Activated CD8-positive, alpha-beta memory T cell treated with anti-CD3 and anti-CD28 coated beads, Interleukin-2, amount 50 U/mL, for 1 hour (primary cell): ENCODE data around the gene C22orf39.

Experiments
- DNase-seq: peaks from one replicate; pipeline ENCODE4 v3.0.0-alpha.2; 2020; ENCODE audit errors: extremely low read depth

The C22orf39 gene

DNA sequence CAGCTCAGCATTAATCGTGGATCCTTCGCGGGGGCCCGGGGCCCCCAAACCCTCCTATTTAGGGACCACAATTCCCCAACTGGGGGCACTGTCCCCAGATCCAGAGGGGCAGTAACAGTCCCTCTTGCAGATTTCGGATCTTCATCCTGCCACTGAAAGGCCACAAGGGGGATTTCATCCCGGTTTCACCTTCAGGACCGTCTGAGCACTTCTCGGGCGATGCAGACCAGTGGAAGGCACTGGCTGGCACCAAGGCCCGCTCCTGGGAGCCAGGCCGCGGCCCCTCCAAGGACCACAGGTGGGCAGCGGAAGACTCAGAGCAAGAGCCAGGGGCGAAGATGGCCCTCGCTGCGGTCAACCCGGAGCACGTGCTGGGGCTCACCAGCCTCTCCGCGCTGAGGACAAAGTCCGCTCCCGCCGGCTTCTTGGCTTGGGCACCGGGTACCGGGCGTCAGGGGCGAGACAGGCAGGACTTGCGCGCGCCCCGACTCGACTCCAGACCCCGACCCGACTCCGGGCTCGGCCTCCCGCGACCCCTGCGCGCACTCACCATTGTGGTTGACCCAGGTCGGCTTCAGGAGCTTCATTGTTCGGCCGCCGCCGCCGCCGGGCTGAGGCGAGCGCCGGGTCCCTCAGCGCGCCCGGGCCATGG lies 16.5 kb downstream of the C22orf39 start:
- DNase-seq = no peak

- no peak for DNase-seq
Observed at GRCh38 chr22:19429950-19430889, 17.3 kb downstream of the C22orf39 start.

DNA sequence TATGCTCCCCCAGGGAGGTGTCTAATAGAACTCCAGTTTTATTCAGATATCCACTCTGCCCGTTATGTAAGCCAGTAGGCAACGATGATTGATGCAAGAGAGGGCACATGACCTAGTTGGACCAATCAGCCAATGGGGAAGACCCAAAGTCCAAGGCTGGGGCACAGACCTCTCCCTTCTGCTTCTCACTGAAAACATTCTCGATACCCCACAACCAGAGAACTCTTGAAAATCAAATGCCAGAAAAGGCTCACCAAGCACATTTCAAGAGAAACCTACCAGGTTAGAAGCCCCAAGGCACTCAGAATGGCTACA lies 23.4 kb downstream of the C22orf39 start:
- no peak for DNase-seq

DNA sequence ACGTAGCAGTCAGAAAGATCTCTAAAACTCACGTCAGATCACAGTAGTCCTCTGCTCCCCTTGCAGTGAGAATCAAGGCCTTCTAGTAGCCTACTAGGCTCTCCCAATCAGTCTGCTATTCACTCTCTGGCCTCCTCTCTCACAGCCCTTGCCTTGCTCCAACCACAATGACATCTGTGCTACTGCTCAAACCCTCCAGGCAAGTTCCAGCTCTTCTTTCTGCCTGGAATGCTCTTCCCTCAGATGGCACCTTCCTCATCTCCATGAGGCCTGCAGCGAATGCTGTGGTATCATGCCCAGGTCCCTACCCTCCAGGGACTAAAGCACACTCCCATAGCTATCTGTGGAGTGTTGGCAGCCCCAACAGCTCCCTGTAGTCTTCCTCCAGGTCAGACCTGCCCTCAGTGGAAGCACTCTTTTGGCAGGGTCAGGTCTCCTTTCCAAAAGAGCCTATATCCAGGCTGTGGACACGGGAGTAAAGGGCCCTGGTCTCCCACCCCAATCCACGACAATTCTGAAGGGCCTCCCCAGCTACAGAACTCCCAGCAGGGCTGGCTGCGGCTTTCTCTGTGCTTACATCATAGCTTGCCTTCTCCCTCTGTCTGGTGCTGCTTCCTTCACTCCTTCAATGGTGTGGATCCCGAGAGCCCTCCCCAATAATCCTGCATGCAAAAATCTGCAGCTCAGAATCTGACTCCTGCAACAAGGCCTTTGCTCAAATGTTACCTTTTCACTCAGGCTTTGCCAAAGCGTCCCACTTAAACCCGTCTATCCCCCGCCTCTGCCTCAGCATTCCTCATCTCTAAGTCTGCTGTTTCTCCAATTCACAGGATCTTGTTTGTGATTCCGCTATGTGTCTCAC lies 24.8 kb downstream of the C22orf39 start:
- no peak for DNase-seq

GRCh38 chr22:19420321-19420720 lies 27.2 kb downstream of the C22orf39 start:
- no peak for DNase-seq

- no peak for DNase-seq
Observed at GRCh38 chr22:19419464-19420178, 27.9 kb downstream of the C22orf39 start.

GRCh38 chr22:19419086-19419463 lies 28.4 kb downstream of the C22orf39 start:
- DNase-seq = no peak

DNA sequence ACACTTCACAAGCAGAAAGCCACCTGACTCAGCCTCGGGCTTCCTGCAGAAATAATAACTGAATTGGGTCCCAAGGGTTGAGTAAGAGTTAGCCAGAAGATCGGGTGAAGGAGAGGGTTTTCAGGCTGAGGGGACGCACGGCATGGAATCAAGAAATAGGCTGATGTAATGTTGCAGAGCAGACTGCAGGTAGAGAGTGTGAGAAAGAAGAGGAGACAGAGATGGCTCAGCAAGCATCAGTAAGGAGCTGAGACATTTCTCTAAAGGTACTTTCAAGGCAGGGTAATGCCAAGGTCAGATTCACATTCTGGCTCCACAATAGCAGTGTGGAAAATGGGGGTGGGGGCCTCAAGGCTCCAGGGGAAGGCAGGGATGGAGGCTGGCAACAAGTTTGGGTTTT lies 34.6 kb downstream of the C22orf39 start:
- no peak for DNase-seq

- no peak for DNase-seq
Observed at GRCh38 chr22:19412478-19412877, 35.0 kb downstream of the C22orf39 start.

DNA sequence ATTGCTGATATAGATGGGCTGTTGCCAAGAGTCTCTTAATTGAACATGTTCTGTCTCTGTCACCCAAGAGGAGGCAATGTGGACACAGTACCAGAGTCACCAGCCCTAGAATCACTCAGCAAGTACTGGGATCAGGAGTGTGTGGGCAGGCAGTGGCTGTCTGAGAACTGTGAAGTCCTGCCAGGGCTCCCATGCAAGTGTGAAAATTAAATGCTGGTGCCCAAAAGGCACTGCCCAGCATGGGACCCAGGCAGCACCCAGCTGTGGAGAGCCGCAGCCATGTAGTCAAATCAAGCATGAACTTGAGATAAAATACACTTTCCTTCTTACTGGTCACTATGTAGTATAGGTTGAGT lies 35.8 kb downstream of the C22orf39 start:
- no peak for DNase-seq

- DNase-seq = no peak
Observed at GRCh38 chr22:19410941-19411689, 36.4 kb downstream of the C22orf39 start.

GRCh38 chr22:19407649-19408606 lies 39.6 kb downstream of the C22orf39 start:
- no peak for DNase-seq

GRCh38 chr22:19406846-19407245 lies 40.7 kb downstream of the C22orf39 start:
- DNase-seq = no peak

DNA sequence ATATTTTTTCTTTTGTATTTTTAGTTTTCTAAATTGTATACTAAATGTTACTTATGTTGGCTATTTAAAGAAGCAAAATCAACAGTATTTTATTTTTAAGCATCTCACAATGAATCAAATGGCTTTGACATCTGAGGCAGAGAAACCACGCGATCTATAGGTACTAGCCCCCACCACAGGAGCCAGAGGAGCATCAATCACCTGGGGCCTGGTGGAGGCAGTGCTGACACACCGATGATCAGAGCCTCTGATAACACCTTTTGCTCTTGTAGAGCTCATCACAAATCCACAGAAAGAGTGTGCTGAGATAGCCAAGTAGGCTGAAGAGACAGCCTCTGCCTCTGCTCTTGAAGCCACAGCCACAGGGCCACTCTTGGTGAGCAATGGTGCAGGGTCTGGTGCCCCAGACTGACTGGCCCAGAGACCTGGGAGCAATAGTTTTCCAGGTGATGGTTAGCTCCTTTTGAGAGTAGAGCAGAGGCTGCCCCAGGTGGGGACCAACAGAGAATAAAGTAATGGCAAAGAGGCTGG lies 41.2 kb downstream of the C22orf39 start:
- no peak for DNase-seq

GRCh38 chr22:19405652-19406051 lies 41.9 kb downstream of the C22orf39 start:
- no peak for DNase-seq

DNA sequence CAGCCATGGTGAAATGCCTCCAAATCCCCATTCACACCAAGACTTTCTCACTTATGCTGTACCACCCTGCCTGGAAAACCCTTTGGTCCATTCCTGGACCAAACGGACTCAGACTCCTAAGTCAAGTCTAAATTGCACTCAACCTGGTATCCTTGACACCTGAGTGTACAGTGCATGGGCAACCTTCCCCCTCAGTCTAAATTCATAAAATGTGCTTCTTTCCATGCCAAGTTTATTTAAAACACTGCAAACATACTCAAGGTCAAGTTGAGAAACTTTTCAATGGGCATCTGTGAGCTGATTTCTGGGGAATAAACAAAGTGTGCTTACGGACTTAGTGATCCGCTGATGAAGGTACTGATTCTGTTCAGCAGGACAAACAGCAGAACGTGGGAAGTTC lies 42.4 kb downstream of the C22orf39 start:
- DNase-seq = no peak

DNA sequence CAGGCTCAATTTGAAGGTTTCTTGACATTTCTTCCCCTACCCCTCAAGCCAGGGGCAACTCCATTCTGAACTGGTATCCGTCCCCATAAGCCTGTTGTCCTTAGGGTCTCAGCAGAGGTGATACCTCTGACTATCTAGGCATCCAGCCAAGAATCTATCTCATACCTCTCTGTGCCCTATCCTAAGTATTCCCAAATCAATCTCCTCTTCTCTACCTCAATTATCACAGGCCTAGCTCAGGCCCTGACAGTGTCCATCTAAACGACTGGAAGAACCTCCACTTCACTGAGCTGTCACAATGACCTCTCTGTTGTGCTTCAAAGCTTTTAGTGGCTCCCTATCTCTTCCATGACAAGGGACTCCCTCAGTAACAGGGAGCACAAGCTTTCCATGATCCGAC lies 42.8 kb downstream of the C22orf39 start:
- DNase-seq = no peak

DNA sequence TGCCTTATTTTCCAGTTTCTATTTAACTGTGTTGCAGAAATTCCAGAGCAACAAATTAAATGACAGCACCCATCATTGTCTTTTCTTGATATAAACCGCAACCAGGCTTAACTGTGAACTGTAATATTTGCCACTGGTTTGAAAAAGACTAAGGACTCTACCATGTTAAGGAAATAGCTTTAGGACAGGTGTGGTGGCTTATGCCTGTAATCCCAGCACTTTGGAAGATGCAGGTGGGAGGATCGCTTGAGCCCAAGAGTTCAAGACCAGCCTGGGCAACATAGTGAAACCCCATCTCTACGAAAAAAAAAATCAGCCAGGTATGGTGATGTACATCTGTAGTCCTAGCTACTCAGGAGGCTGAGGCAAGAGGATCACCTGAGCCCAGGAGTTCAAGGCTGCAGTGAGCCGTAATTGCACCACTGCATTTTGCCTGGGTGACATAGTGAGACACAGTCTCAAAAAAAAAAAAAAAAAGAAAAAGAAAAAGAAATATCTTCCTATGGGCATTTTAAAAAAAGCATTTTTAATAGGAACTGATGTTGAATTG lies 44.8 kb downstream of the C22orf39 start:
- DNase-seq = no peak

DNA sequence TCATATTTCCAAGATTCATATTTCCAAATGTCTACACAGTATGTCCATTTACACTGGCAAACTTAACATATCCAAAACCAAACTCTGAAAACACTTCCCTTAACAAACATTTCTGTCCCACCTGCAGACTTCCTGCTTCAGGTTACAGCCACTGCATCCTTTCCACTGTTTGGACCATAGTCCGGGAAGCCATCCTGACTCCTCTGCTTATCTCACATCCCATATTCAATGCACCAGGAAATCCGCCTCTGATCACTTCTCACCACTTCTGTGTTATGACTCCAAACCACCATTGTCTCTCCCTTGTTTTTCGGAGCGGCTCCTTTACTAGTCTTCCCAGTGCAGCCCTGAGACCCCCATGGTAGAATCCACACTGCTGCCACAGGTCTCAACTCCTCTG lies 46.0 kb downstream of the C22orf39 start:
- DNase-seq = no peak
